Measurements from ENCODE around the gene ZNF565.
"Not testable (repeated sequence)": the region's sequence is repeated elsewhere in the genome, so short reads cannot be mapped to it uniquely, and the experiment has no call there.

Gene ZNF565

DNA sequence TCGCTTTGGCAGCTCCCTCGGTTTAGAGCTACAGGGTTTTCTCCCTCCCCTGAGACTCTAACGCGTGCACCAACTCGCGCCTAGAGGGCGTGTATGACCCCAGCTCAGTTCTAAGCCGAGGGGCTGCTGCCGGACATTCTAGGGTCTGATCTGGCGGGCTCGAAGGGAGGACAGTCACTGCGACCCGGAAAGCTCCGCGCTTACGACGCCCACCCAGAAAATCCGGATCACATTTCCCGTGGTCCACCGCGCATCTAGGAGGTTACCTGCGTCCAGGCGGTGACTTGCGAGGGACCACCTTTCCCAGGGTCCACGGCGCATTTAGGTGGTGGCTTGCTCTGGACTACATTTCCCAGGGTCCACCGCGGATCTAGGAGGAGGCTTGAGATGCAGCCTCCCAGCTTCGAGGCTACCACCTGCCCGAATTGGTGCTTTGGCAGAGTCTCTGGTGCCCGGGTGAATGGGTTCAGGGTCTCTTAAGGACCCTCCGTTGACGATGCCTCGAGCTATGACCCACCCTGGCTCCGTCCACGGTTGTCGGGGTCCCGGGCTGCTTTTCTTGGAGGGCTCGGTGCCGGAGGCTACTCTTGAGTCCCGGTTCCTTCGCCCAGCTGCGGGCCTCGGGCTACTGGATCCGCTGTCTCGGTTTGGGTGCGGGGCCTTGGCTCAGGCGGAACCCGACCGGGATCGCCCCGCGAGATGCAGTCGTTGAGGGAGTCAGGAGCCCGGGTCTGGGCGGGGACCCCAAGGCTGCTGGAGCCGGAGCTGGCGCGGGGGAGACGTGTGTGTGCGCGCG, 30.9 kb upstream of the ZNF565 start:
- H3K9ac ChIP-seq (ENCODE audit: low read length): peak overlapping the region; percentile 76
- H3K36me3 ChIP-seq (ENCODE audit: control insufficient read depth, insufficient read depth, low read length): no peaks in the 10 kb centered on the region
- peaks cover 24% of the 10 kb centered on the region for H3K4me1 ChIP-seq (ENCODE audit: control insufficient read depth, insufficient read depth, low read length)
- H3K4me3 ChIP-seq (ENCODE audit: low read depth, low read length): peak overlapping the region; percentile 64
- peak overlapping the region; percentile 27; the same call in 1 of the 2 replicates for H3K27ac ChIP-seq (ENCODE audit: low read depth, low read length)
- no peaks in the 10 kb centered on the region for H3K9me3 ChIP-seq (ENCODE audit: control insufficient read depth, insufficient read depth, low read depth, low read length)
- no peaks in the 10 kb centered on the region for H3K27me3 ChIP-seq (ENCODE audit: control insufficient read depth, insufficient read depth, low read length)

DNA sequence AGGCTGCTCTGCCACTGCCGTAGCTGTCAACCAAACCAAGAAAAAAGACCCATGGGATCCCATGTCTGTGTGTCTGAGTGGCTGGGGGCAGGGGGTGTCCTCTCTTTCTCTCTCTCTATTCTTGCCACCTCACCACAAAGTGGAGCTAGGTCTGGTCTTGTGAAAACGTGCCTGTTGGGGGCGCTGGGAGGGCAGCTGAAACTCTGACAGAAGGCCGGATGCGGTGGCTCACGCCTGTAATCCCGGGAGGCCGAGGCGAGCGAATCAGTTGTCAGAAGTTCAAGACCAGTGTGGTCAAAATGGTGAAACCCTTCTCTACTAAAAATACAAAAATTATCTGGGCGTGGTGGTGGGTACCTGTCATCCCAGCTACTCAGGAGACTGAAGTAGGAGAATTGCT, 29.6 kb upstream of the ZNF565 start:
- no peaks in the 10 kb centered on the region for H3K27me3 ChIP-seq (ENCODE audit: control insufficient read depth, insufficient read depth, low read length)
- peaks cover 24% of the 10 kb centered on the region for H3K4me1 ChIP-seq (ENCODE audit: control insufficient read depth, insufficient read depth, low read length)
- H3K27ac ChIP-seq (ENCODE audit: low read depth, low read length): no peak overlapping the region
- H3K9ac ChIP-seq (ENCODE audit: low read length): no peak overlapping the region
- no peak overlapping the region for H3K4me3 ChIP-seq (ENCODE audit: low read depth, low read length)
- H3K9me3 ChIP-seq (ENCODE audit: control insufficient read depth, insufficient read depth, low read depth, low read length): no peaks in the 10 kb centered on the region
- peaks cover 5% of the 10 kb centered on the region; the same call in 1 of the 2 replicates for H3K36me3 ChIP-seq (ENCODE audit: control insufficient read depth, insufficient read depth, low read length)

- H3K9me3 ChIP-seq (ENCODE audit: control insufficient read depth, insufficient read depth, low read depth, low read length): peaks cover 11% of the 10 kb centered on the region; the same call in 1 of the 2 replicates
- H3K4me3 ChIP-seq (ENCODE audit: low read depth, low read length): no peak overlapping the region
- H3K4me1 ChIP-seq (ENCODE audit: control insufficient read depth, insufficient read depth, low read length): peaks cover 14% of the 10 kb centered on the region
- no peak overlapping the region for H3K27ac ChIP-seq (ENCODE audit: low read depth, low read length)
- peaks cover 75% of the 10 kb centered on the region for H3K36me3 ChIP-seq (ENCODE audit: control insufficient read depth, insufficient read depth, low read length)
- no peak overlapping the region for H3K9ac ChIP-seq (ENCODE audit: low read length)
- no peaks in the 10 kb centered on the region for H3K27me3 ChIP-seq (ENCODE audit: control insufficient read depth, insufficient read depth, low read length)
Observed at GRCh38 chr19:36236946-36237310, 22.5 kb upstream of the ZNF565 start.

DNA sequence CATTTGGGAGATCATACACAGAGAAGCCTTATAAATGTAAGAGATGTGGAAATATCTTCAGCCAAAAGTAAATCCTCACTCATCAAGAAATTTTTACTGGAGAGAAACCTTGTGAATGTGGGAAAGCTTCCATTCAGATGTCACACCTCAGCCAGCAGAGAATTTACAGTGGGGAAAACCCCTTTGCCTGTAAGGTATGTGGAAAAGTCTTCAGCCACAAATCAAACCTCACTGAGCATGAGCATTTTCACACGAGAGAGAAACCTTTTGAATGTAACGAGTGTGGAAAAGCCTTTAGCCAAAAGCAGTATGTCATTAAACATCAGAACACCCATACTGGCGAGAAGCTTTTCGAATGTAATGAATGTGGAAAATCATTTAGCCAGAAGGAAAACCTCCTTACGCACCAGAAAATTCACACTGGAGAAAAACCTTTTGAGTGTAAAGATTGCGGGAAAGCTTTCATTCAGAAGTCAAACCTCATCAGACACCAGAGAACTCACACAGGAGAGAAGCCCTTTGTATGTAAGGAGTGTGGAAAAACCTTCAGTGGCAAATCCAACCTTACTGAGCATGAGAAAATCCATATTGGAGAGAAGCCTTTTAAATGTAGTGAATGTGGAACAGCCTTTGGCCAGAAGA, 22.0 kb upstream of the ZNF565 start:
- H3K9me3 ChIP-seq (ENCODE audit: control insufficient read depth, insufficient read depth, low read depth, low read length): peaks cover 11% of the 10 kb centered on the region; the same call in 1 of the 2 replicates

GRCh38 chr19:36233626-36234025, 19.2 kb upstream of the ZNF565 start:
- peaks cover 98% of the 10 kb centered on the region for H3K36me3 ChIP-seq (ENCODE audit: control insufficient read depth, insufficient read depth, low read length)
- peak overlapping the region; percentile 70 for H3K9ac ChIP-seq (ENCODE audit: low read length)
- H3K4me3 ChIP-seq (ENCODE audit: low read depth, low read length); H3K27me3 ChIP-seq (ENCODE audit: control insufficient read depth, insufficient read depth, low read length): not testable (repeated sequence)
- peak overlapping the region; percentile 74; the same call in 1 of the 2 replicates for H3K27ac ChIP-seq (ENCODE audit: low read depth, low read length)
- peaks cover 14% of the 10 kb centered on the region for H3K4me1 ChIP-seq (ENCODE audit: control insufficient read depth, insufficient read depth, low read length)
- peaks cover 11% of the 10 kb centered on the region; the same call in 1 of the 2 replicates for H3K9me3 ChIP-seq (ENCODE audit: control insufficient read depth, insufficient read depth, low read depth, low read length)

More for the DNA sequence above, 22.0 kb upstream of the ZNF565 start:
- no peak overlapping the region for H3K4me3 ChIP-seq (ENCODE audit: low read depth, low read length)
- H3K4me1 ChIP-seq (ENCODE audit: control insufficient read depth, insufficient read depth, low read length): peaks cover 14% of the 10 kb centered on the region
- H3K9ac ChIP-seq (ENCODE audit: low read length): no peak overlapping the region
- H3K36me3 ChIP-seq (ENCODE audit: control insufficient read depth, insufficient read depth, low read length): peaks cover 80% of the 10 kb centered on the region
- no peak overlapping the region for H3K27ac ChIP-seq (ENCODE audit: low read depth, low read length)
- no peaks in the 10 kb centered on the region for H3K27me3 ChIP-seq (ENCODE audit: control insufficient read depth, insufficient read depth, low read length)

GRCh38 chr19:36225219-36225892, 10.9 kb upstream of the ZNF565 start:
- Histone ChIP-seq H3K4me3 (ENCODE audit: low read depth, low read length) (no peak overlapping the region), H3K36me3 (ENCODE audit: control insufficient read depth, insufficient read depth, low read length) (peaks cover 90% of the 10 kb centered on the region), H3K4me1 (ENCODE audit: control insufficient read depth, insufficient read depth, low read length) (peaks cover 6% of the 10 kb centered on the region; the same call in 1 of the 2 replicates), H3K27me3 (ENCODE audit: control insufficient read depth, insufficient read depth, low read length) (no peaks in the 10 kb centered on the region), H3K9ac (ENCODE audit: low read length) (no peak overlapping the region), H3K27ac (ENCODE audit: low read depth, low read length) (no peak overlapping the region), H3K9me3 (ENCODE audit: control insufficient read depth, insufficient read depth, low read depth, low read length) (no peaks in the 10 kb centered on the region)

DNA sequence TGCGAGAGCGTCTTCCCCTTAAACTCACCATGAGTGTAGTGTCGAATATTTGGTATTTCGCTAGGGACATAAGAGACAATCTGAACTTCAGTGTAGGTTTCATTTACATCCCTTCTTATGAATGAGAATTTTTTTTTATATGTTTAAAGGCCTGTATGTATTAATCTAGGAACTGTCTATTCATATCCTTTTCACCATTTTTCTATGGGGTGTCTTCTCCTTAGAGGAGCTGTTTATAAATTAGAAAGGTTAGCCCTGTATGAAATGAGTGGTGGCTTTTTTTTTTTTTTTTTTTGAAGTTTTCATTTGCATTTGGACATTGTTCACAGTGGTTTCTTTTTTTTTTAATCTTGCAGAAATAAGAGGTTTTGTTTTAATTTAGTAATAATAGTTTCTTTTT, 8.0 kb upstream of the ZNF565 start:
- H3K36me3 ChIP-seq (ENCODE audit: control insufficient read depth, insufficient read depth, low read length): peaks cover 81% of the 10 kb centered on the region
- peaks cover 6% of the 10 kb centered on the region; the same call in 1 of the 2 replicates for H3K4me1 ChIP-seq (ENCODE audit: control insufficient read depth, insufficient read depth, low read length)
- no peak overlapping the region for H3K27ac ChIP-seq (ENCODE audit: low read depth, low read length)
- H3K27me3 ChIP-seq (ENCODE audit: control insufficient read depth, insufficient read depth, low read length): no peaks in the 10 kb centered on the region
- H3K4me3 ChIP-seq (ENCODE audit: low read depth, low read length): no peak overlapping the region
- H3K9ac ChIP-seq (ENCODE audit: low read length): no peak overlapping the region
- no peaks in the 10 kb centered on the region for H3K9me3 ChIP-seq (ENCODE audit: control insufficient read depth, insufficient read depth, low read depth, low read length)

DNA sequence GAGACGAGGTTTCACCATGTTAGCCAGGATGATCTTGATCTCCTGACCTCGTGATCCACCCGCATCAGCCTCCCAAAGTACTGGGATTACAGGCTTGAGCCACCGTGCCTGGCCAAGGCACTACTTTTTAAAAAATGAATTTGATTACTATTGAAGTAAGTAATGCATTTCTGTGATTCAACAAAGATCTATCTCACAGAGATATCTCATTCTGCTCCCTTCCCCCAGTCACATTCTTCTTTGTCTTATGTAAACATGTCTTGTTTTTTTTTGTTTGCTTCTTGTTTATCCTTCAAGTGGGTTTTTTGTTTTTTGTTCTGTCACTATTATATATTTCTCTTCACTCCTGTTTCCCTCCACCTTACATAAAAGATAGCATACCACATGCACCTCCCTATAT, 7.0 kb upstream of the ZNF565 start:
- Histone ChIP-seq H3K4me1 (ENCODE audit: control insufficient read depth, insufficient read depth, low read length) (peaks cover 6% of the 10 kb centered on the region; the same call in 1 of the 2 replicates), H3K9me3 (ENCODE audit: control insufficient read depth, insufficient read depth, low read depth, low read length) (no peaks in the 10 kb centered on the region), H3K27ac (ENCODE audit: low read depth, low read length) (no peak overlapping the region), H3K27me3 (ENCODE audit: control insufficient read depth, insufficient read depth, low read length) (no peaks in the 10 kb centered on the region), H3K4me3 (ENCODE audit: low read depth, low read length) (no peak overlapping the region), H3K9ac (ENCODE audit: low read length) (no peak overlapping the region), H3K36me3 (ENCODE audit: control insufficient read depth, insufficient read depth, low read length) (peaks cover 78% of the 10 kb centered on the region)

DNA sequence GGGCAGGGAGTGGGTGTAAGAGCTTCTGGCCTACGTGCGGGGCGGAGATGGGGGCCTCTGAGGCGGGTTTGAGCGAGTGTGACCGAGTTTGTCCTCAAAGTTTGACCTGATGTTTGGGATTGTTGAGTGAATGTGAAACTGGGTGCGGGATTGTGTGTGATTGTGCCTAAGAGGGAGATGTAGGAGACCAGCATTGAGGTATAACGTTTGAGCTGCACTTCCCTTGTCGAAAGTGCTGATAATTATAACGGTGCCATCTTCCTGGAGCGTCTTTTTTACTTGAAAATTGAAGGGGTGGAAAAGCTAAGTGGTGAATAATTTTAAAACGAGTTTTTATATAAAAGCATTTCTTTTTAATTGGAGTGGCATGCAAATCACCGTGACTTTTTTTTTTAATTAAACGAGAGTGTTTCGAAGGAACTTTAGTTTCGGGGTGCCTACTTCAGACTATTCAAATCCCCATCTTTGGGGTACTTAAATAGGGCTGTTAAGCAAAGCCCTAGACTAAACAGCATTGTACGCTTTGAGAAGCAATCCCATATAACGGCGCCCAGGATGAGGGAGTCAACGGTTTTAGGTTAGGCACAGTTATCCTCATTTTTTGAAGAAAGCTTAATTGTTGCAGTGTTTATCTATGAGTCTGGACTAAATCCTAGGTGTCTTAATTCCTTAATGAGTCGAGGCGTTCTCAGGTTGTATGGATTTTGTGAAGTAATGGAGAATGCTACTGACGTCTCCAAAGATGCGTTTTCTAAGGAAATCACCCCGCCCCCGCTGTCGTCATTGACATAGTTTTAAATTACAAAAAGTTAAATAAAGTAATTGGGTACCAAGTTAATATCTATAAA, 1.0 kb upstream of the ZNF565 start:
- H3K36me3 ChIP-seq (ENCODE audit: control insufficient read depth, insufficient read depth, low read length): peaks cover 24% of the 10 kb centered on the region
- peak overlapping the region; percentile 97 for H3K9ac ChIP-seq (ENCODE audit: low read length)
- H3K9me3 ChIP-seq (ENCODE audit: control insufficient read depth, insufficient read depth, low read depth, low read length): no peaks in the 10 kb centered on the region
- peak overlapping the region; percentile 79 for H3K4me3 ChIP-seq (ENCODE audit: low read depth, low read length)
- H3K27ac ChIP-seq (ENCODE audit: low read depth, low read length): peak overlapping the region; percentile 89
- H3K27me3 ChIP-seq (ENCODE audit: control insufficient read depth, insufficient read depth, low read length): no peaks in the 10 kb centered on the region
- H3K4me1 ChIP-seq (ENCODE audit: control insufficient read depth, insufficient read depth, low read length): peaks cover 5% of the 10 kb centered on the region

GRCh38 chr19:36212895-36213294, 1.6 kb downstream of the ZNF565 start:
- Histone ChIP-seq H3K27me3 (ENCODE audit: control insufficient read depth, insufficient read depth, low read length) (no peaks in the 10 kb centered on the region), H3K4me1 (ENCODE audit: control insufficient read depth, insufficient read depth, low read length) (peaks cover 5% of the 10 kb centered on the region), H3K4me3 (ENCODE audit: low read depth, low read length) (no peak overlapping the region), H3K36me3 (ENCODE audit: control insufficient read depth, insufficient read depth, low read length) (peaks cover 5% of the 10 kb centered on the region), H3K9ac (ENCODE audit: low read length) (no peak overlapping the region), H3K27ac (ENCODE audit: low read depth, low read length) (no peak overlapping the region), H3K9me3 (ENCODE audit: control insufficient read depth, insufficient read depth, low read depth, low read length) (no peaks in the 10 kb centered on the region)

Measured in HUES6 (cell line).